Skeletal muscle satellite cell (primary cell): ENCODE measurements around the gene TMEM179.

Experiments used
- H3K27me3 ChIP-seq: 2 replicates; pipeline ENCODE4 v1.7.0; 2013; ENCODE audit warnings: low read length; ENCODE audit not compliant: control insufficient read depth, insufficient read depth
- H3K36me3 ChIP-seq: 2 replicates; pipeline ENCODE4 v1.7.0; 2013; ENCODE audit warnings: mild to moderate bottlenecking, control low read depth, low read length; ENCODE audit not compliant: insufficient read depth
- H3K4me1 ChIP-seq: 2 replicates; pipeline ENCODE4 v1.7.0; 2013; ENCODE audit warnings: low read length; ENCODE audit not compliant: control insufficient read depth, insufficient read depth
- H3K4me2 ChIP-seq: 2 replicates; pipeline ENCODE4 v1.7.0; 2013; ENCODE audit warnings: mild to moderate bottlenecking, low read length
- H3K4me3 ChIP-seq: 2 replicates; pipeline ENCODE4 v1.7.0; 2013; ENCODE audit warnings: low read length
- H3K9ac ChIP-seq: 2 replicates; pipeline ENCODE4 v1.7.0; 2013; ENCODE audit warnings: mild to moderate bottlenecking, low read depth, low read length, moderate library complexity
- H3K9me3 ChIP-seq: replicated peaks from 2 replicates; pipeline ENCODE4 v1.7.0; 2013; ENCODE audit warnings: mild to moderate bottlenecking, control low read depth, low read length

TMEM179 gene

GRCh38 chr14:104603711-104604401 lies 716 bp downstream of the TMEM179 start:
- Histone ChIP-seq H3K4me2 (no peak overlapping the region), H3K36me3 (no peaks in the 10 kb centered on the region), H3K27me3 (peaks cover 76% of the 10 kb centered on the region), H3K4me3 (no peak overlapping the region), H3K9me3 (no peaks in the 10 kb centered on the region), H3K4me1 (no peaks in the 10 kb centered on the region), H3K9ac (no peak overlapping the region)

GRCh38 chr14:104602933-104603325 lies 1.6 kb downstream of the TMEM179 start:
- Histone ChIP-seq H3K9ac (no peak overlapping the region), H3K4me2 (no peak overlapping the region), H3K36me3 (no peaks in the 10 kb centered on the region), H3K27me3 (peaks cover 73% of the 10 kb centered on the region), H3K4me1 (no peaks in the 10 kb centered on the region), H3K9me3 (no peaks in the 10 kb centered on the region), H3K4me3 (no peak overlapping the region)

GRCh38 chr14:104602315-104602932 lies 2.1 kb downstream of the TMEM179 start:
- no peaks in the 10 kb centered on the region for H3K36me3 ChIP-seq
- H3K9ac ChIP-seq, result no peak overlapping the region
- H3K4me1 ChIP-seq, result no peaks in the 10 kb centered on the region
- no peaks in the 10 kb centered on the region for H3K9me3 ChIP-seq
- no peak overlapping the region for H3K4me3 ChIP-seq
- H3K27me3 ChIP-seq, result peaks cover 73% of the 10 kb centered on the region
- no peak overlapping the region for H3K4me2 ChIP-seq

- Histone ChIP-seq H3K4me2 (no peak overlapping the region), H3K27me3 (peaks cover 71% of the 10 kb centered on the region), H3K36me3 (no peaks in the 10 kb centered on the region), H3K4me3 (no peak overlapping the region), H3K9ac (no peak overlapping the region), H3K9me3 (no peaks in the 10 kb centered on the region), H3K4me1 (no peaks in the 10 kb centered on the region)
Measured at GRCh38 chr14:104601786-104602185, 2.8 kb downstream of the TMEM179 start.

GRCh38 chr14:104600805-104601204 lies 3.8 kb downstream of the TMEM179 start:
- H3K27me3 ChIP-seq, result peaks cover 69% of the 10 kb centered on the region
- no peaks in the 10 kb centered on the region for H3K36me3 ChIP-seq
- no peak overlapping the region for H3K9ac ChIP-seq
- H3K4me2 ChIP-seq, result no peak overlapping the region
- H3K4me3 ChIP-seq, result no peak overlapping the region
- no peaks in the 10 kb centered on the region for H3K4me1 ChIP-seq
- H3K9me3 ChIP-seq, result no peaks in the 10 kb centered on the region

- Histone ChIP-seq H3K4me2 (no peak overlapping the region), H3K4me1 (no peaks in the 10 kb centered on the region), H3K4me3 (no peak overlapping the region), H3K36me3 (no peaks in the 10 kb centered on the region), H3K9ac (no peak overlapping the region), H3K9me3 (no peaks in the 10 kb centered on the region), H3K27me3 (peaks cover 64% of the 10 kb centered on the region)
Measured at GRCh38 chr14:104600141-104600643, 4.4 kb downstream of the TMEM179 start.

GRCh38 chr14:104599446-104599845 lies 5.1 kb downstream of the TMEM179 start:
- H3K9ac ChIP-seq, result no peak overlapping the region
- no peak overlapping the region for H3K4me2 ChIP-seq
- H3K36me3 ChIP-seq, result no peaks in the 10 kb centered on the region
- no peaks in the 10 kb centered on the region for H3K4me1 ChIP-seq
- H3K4me3 ChIP-seq, result no peak overlapping the region
- no peaks in the 10 kb centered on the region for H3K9me3 ChIP-seq
- peaks cover 56% of the 10 kb centered on the region for H3K27me3 ChIP-seq

GRCh38 chr14:104598910-104599273 lies 5.7 kb downstream of the TMEM179 start:
- H3K27me3 ChIP-seq, result peaks cover 51% of the 10 kb centered on the region
- H3K36me3 ChIP-seq, result no peaks in the 10 kb centered on the region
- no peak overlapping the region for H3K4me3 ChIP-seq
- H3K4me1 ChIP-seq, result no peaks in the 10 kb centered on the region
- H3K9me3 ChIP-seq, result no peaks in the 10 kb centered on the region
- no peak overlapping the region for H3K4me2 ChIP-seq
- no peak overlapping the region for H3K9ac ChIP-seq

GRCh38 chr14:104598039-104598909 lies 6.3 kb downstream of the TMEM179 start:
- Histone ChIP-seq H3K36me3 (no peaks in the 10 kb centered on the region), H3K9me3 (no peaks in the 10 kb centered on the region), H3K9ac (no peak overlapping the region), H3K4me2 (no peak overlapping the region), H3K4me1 (no peaks in the 10 kb centered on the region), H3K27me3 (peaks cover 47% of the 10 kb centered on the region), H3K4me3 (no peak overlapping the region)

GRCh38 chr14:104597576-104597975 lies 7.0 kb downstream of the TMEM179 start:
- H3K36me3 ChIP-seq, result no peaks in the 10 kb centered on the region
- H3K4me1 ChIP-seq, result no peaks in the 10 kb centered on the region
- H3K9ac ChIP-seq, result no peak overlapping the region
- no peak overlapping the region for H3K4me3 ChIP-seq
- H3K27me3 ChIP-seq, result peaks cover 43% of the 10 kb centered on the region
- no peak overlapping the region for H3K4me2 ChIP-seq
- no peaks in the 10 kb centered on the region for H3K9me3 ChIP-seq

- H3K36me3 ChIP-seq, result no peaks in the 10 kb centered on the region
- H3K4me2 ChIP-seq, result no peak overlapping the region
- H3K9ac ChIP-seq, result no peak overlapping the region
- no peak overlapping the region for H3K4me3 ChIP-seq
- H3K27me3 ChIP-seq, result peaks cover 39% of the 10 kb centered on the region
- H3K4me1 ChIP-seq, result no peaks in the 10 kb centered on the region
- no peaks in the 10 kb centered on the region for H3K9me3 ChIP-seq
Measured at GRCh38 chr14:104596927-104597351, 7.6 kb downstream of the TMEM179 start.
